Panc1 (cell line): ENCODE data around the gene MFAP4.

Experiments
- CTCF ChIP-seq: fragments of 450-650 bp; IDR thresholded peaks from 2 replicates; pipeline ENCODE4 v1.5.1; 2017; ENCODE audit warnings: mild to moderate bottlenecking
- POLR2AphosphoS5 ChIP-seq: IDR thresholded peaks from 2 replicates; pipeline ENCODE4 v1.6.1; 2012; ENCODE audit warnings: mild to moderate bottlenecking, low read depth, low read length, moderate library complexity
- SIN3A ChIP-seq: IDR thresholded peaks from 2 replicates; pipeline ENCODE4 v1.6.1; 2012; ENCODE audit warnings: low read depth, mild to moderate bottlenecking, low read length, moderate library complexity, borderline replicate concordance; ENCODE audit not compliant: insufficient read depth
- TCF7L2 ChIP-seq: IDR thresholded peaks from 2 replicates; pipeline ENCODE4 v1.6.1; 2011; ENCODE audit warnings: mild to moderate bottlenecking, low read depth, low read length, inconsistent platforms
- TF ChIP-seq, protein P1 (sequence below), 2 experiments: IDR thresholded peaks; 2 replicates each; pipeline ENCODE4 v1.6.1; 2011 to 2012; ENCODE audit warnings: low read depth in 2 of 2, control low read depth in 1 of 2, low read length in 1 of 2, mild to moderate bottlenecking in 1 of 2, moderate library complexity in 1 of 2; ENCODE audit not compliant: insufficient read depth in 1 of 2

GRCh38 chr17:19341641-19342610, 45.1 kb downstream of the MFAP4 start:
- no peak for TF ChIP-seq CTCF
- TF ChIP-seq, protein P1, sequence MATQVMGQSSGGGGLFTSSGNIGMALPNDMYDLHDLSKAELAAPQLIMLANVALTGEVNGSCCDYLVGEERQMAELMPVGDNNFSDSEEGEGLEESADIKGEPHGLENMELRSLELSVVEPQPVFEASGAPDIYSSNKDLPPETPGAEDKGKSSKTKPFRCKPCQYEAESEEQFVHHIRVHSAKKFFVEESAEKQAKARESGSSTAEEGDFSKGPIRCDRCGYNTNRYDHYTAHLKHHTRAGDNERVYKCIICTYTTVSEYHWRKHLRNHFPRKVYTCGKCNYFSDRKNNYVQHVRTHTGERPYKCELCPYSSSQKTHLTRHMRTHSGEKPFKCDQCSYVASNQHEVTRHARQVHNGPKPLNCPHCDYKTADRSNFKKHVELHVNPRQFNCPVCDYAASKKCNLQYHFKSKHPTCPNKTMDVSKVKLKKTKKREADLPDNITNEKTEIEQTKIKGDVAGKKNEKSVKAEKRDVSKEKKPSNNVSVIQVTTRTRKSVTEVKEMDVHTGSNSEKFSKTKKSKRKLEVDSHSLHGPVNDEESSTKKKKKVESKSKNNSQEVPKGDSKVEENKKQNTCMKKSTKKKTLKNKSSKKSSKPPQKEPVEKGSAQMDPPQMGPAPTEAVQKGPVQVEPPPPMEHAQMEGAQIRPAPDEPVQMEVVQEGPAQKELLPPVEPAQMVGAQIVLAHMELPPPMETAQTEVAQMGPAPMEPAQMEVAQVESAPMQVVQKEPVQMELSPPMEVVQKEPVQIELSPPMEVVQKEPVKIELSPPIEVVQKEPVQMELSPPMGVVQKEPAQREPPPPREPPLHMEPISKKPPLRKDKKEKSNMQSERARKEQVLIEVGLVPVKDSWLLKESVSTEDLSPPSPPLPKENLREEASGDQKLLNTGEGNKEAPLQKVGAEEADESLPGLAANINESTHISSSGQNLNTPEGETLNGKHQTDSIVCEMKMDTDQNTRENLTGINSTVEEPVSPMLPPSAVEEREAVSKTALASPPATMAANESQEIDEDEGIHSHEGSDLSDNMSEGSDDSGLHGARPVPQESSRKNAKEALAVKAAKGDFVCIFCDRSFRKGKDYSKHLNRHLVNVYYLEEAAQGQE (IDR thresholded peaks at IDR 0.05; ENCODE audit: insufficient read depth in 1 of 2, low read depth in 2 of 2, low read length in 1 of 2): no peak
- TF ChIP-seq POLR2AphosphoS5: no peak
- no peak for TF ChIP-seq SIN3A
- TF ChIP-seq TCF7L2: no peak
